Prostate gland (tissue), 2 donors: ENCODE measurements around the gene ENTPD7. TPM values are rescaled to one million over a fixed set of nuclear protein-coding genes. Genes with fewer than 3 reads are reported as not detected.
A peak's percentile ranks its signal among the peaks of the same experiment; 100 is the strongest.

Experiments used
- DNase-seq: peaks from one replicate; pipeline ENCODE4 v3.0.0-alpha.2; 2019; ENCODE audit warnings: low spot score
- H3K27ac ChIP-seq, 2 donors: fragments of 200-600 bp; sonication (generic); 2 replicates each; pipeline ENCODE4 v1.5.1; 2017 to 2019
- H3K27me3 ChIP-seq: fragments of 200-600 bp; sonication (generic); replicated peaks from 2 replicates; pipeline ENCODE4 v1.5.1; 2019; ENCODE audit not compliant: insufficient read depth
- H3K36me3 ChIP-seq, 2 donors: fragments of 200-600 bp; sonication (generic); 1 replicate in 1 of 2; 2 replicates in 1 of 2; pipeline versions ENCODE4 v1.5.1 to v1.8.1; 2017 to 2019
- H3K4me1 ChIP-seq: fragments of 200-600 bp; sonication (generic); replicated peaks from 2 replicates; pipeline ENCODE4 v1.5.1; 2019
- H3K4me3 ChIP-seq, 2 donors: fragments of 200-600 bp; sonication (generic); 2 replicates each; pipeline ENCODE4 v1.5.1; 2017 to 2019
- H3K9me3 ChIP-seq: fragments of 200-600 bp; sonication (generic); 2 replicates; pipeline ENCODE4 v1.5.1; 2017
- POLR2A ChIP-seq: fragments of 450-650 bp; IDR thresholded peaks from one replicate; pipeline ENCODE4 v1.6.1; 2016; ENCODE audit warnings: antibody characterized with exemption, mild to moderate bottlenecking
- POLR2AphosphoS5 ChIP-seq: sonication (generic); formaldehyde crosslinking; IDR thresholded peaks from one replicate; pipeline ENCODE4 v1.6.1; 2017; ENCODE audit warnings: antibody characterized with exemption
- WGBS: methylation state at CpG from one replicate; pipeline ENCODE4 v1.1.5; 2018; 5-methylcytosine and 5-hydroxymethylcytosine counted together
- intact Hi-C: fragments of 100-400 bp; cut with DNase I; formaldehyde crosslinking; loops from one replicate; pipeline ENCODE4 v1.14.2; 2022
- total RNA-seq, 2 donors: library from RNA; depleted of rRNA; stranded (reverse); fragments of >200 nt; gene quantifications; one replicate each; pipeline ENCODE4 v1.1.0, GENCODE V29; 2016
- TF ChIP-seq, protein P1 (sequence below), 4 experiments: fragments of 200-600 bp in 2 of 4; fragments of 450-650 bp in 2 of 4; sonication (generic) in 2 of 4; IDR thresholded peaks; 1 replicate in 3 of 4; 2 replicates in 1 of 4; pipeline ENCODE4 v1.5.1; 2016 to 2019; ENCODE audit warnings: antibody characterized with exemption in 4 of 4, mild to moderate bottlenecking in 2 of 4, moderate library complexity in 2 of 4

ENTPD7 gene
- total RNA-seq, 2 donors from 2014 or later, result 8.1 to 17.4 TPM

DNA sequence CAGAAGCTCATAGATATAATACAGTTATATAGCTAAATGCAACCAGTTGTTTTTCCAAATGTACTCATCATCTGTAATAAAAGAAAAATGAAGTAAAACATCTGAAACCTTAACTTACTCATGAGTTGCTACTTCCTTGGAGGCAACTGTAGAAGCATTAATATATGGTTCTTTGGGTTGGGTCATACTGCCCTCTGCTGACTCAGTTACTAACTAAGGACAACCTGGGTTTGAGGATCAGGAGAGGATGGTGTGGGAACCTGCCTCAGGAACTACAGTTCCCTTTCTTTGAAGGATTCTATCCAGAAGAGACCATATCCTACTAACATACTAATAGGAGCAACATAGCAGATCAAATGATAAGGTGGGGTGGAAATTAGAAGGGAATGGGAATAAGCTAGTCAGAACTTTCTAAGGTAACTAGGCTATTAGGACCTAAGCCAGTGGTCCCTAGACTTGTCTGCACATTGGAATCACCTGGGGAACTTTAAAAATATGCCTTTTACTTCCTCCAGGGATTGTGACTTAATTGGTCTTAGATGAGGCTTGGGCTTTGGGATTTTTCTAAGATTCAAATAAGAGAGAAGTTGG is 51.9 kb downstream of the ENTPD7 start:
- DNase-seq, result peak; percentile 51
- H3K36me3 ChIP-seq, result no peaks in the 10 kb centered on the region

GRCh38 chr10:99714446-99714845 is 55.1 kb downstream of the ENTPD7 start:
- WGBS, result 91% methylated on average over 5 of the region's 5 CpGs
- Histone ChIP-seq H3K9me3 (no peaks in the 10 kb centered on the region), H3K27ac (no peak overlapping the region), H3K4me3 (no peak overlapping the region), H3K27me3 (no peaks in the 10 kb centered on the region), H3K4me1 (no peaks in the 10 kb centered on the region), H3K36me3 (peaks cover 0 to 5% of the 10 kb centered on the region in 2 donors)
- TF ChIP-seq POLR2A (no peak), POLR2AphosphoS5 (no peak)
- intact Hi-C loops, result loop anchor here (5.0 kb wide), 1 partner anchor 277 kb away; no protein-coding TSS in a partner anchor
- no peak for DNase-seq

More for the DNA sequence above, 51.9 kb downstream of the ENTPD7 start:
- Histone ChIP-seq H3K4me1 (no peaks in the 10 kb centered on the region), H3K27ac (no peak overlapping the region), H3K4me3 (no peak overlapping the region), H3K27me3 (no peaks in the 10 kb centered on the region), H3K9me3 (no peaks in the 10 kb centered on the region)
- TF ChIP-seq, protein P1, sequence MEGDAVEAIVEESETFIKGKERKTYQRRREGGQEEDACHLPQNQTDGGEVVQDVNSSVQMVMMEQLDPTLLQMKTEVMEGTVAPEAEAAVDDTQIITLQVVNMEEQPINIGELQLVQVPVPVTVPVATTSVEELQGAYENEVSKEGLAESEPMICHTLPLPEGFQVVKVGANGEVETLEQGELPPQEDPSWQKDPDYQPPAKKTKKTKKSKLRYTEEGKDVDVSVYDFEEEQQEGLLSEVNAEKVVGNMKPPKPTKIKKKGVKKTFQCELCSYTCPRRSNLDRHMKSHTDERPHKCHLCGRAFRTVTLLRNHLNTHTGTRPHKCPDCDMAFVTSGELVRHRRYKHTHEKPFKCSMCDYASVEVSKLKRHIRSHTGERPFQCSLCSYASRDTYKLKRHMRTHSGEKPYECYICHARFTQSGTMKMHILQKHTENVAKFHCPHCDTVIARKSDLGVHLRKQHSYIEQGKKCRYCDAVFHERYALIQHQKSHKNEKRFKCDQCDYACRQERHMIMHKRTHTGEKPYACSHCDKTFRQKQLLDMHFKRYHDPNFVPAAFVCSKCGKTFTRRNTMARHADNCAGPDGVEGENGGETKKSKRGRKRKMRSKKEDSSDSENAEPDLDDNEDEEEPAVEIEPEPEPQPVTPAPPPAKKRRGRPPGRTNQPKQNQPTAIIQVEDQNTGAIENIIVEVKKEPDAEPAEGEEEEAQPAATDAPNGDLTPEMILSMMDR (IDR thresholded peaks at IDR 0.05), result peak in 3 of 4 experiments; percentile 43 to 62 (median 54)
- TF ChIP-seq POLR2A, result no peak
- peak; percentile 44 for TF ChIP-seq POLR2AphosphoS5
- intact Hi-C loops, result loop anchor here (5.0 kb wide), 1 partner anchor 274 kb away; no protein-coding TSS in a partner anchor

DNA sequence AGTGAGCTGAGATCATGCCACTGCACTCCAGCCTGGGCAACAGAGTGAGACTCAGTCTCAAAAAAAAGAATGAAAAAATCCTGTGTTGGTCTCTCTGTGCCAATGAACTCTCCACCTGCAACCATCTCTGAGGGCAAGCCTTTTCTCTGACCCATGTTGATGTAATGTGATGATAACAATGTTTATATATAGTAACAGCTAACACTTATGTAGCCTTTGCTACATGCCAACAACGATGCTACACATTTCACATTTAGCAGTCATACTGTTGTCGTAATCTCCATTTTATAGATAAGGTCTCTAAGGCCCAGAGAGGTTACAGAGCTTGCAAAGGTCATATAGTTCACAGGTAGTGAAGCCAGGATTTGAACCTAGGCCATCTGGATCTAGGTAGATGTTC is 61.1 kb downstream of the ENTPD7 start:
- Histone ChIP-seq H3K27me3 (no peaks in the 10 kb centered on the region), H3K36me3 (peaks cover 0 to 5% of the 10 kb centered on the region in 2 donors), H3K4me3 (no peak overlapping the region), H3K9me3 (no peaks in the 10 kb centered on the region), H3K27ac (no peak overlapping the region), H3K4me1 (no peaks in the 10 kb centered on the region)
- 87% methylated on average over 2 of the region's 2 CpGs for WGBS
- TF ChIP-seq POLR2A, result no peak
- no peak for TF ChIP-seq POLR2AphosphoS5
- TF ChIP-seq, protein P1 (IDR thresholded peaks at IDR 0.05), result no peak
- no peak for DNase-seq
- intact Hi-C loops, result no loop called here

- Histone ChIP-seq H3K4me3 (no peak overlapping the region), H3K4me1 (no peaks in the 10 kb centered on the region), H3K27me3 (no peaks in the 10 kb centered on the region), H3K9me3 (no peaks in the 10 kb centered on the region), H3K36me3 (no peaks in the 10 kb centered on the region), H3K27ac (no peak overlapping the region)
- 100% methylated on average over 1 of the region's 1 CpG for WGBS
- TF ChIP-seq, protein P1 (IDR thresholded peaks at IDR 0.05), result no peak
- TF ChIP-seq POLR2AphosphoS5 (no peak), POLR2A (no peak)
- intact Hi-C loops, result loop anchor here (10.0 kb wide), 1 partner anchor 55 kb away; the partner anchor contains the start of gene ABCC2
- DNase-seq, result no peak
Observed at GRCh38 chr10:99730026-99730425, 70.7 kb downstream of the ENTPD7 start.

DNA sequence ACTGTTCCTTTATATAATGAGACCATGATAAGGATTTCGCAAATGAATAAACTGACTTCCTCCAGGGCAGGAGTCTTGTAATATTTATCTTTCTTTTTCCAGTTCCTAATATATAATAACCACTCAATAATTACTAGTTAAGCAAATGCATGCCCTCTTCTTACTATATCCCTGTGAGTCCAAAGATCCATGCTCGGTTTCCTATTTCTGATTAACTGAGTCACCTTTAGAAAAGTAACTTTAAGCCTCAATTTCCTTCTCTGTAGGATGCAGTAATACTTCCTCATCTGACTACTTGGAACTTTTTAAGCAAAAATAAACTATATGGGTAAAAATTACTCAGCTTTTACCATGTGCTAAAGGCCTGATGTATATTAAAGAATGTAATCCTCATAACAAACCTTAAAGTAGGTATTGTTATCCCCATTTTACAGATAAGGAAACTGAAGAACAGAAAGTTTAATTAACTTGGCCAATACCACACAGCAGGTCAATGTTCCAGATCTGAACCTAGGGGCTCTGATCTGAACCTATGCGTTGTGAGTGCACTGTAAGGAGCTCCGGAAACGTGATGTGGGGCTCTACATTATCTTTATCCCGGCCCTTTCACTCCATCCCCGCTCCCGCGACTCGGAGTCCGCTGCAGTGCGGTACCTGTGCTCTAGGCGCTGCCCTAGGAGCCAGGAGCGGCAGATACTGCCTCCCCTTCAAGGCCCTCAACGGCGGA is 72.2 kb downstream of the ENTPD7 start:
- no peak for DNase-seq
- no peaks in the 10 kb centered on the region for H3K4me1 ChIP-seq
- no peaks in the 10 kb centered on the region for H3K27me3 ChIP-seq
- intact Hi-C loops, result loop anchor here (10.0 kb wide), 1 partner anchor 53 kb away; the partner anchor contains the start of gene ABCC2
- WGBS, result 7% methylated on average over 16 of the region's 16 CpGs
- no peaks in the 10 kb centered on the region for H3K36me3 ChIP-seq
- H3K4me3 ChIP-seq, result peak overlapping the region; percentile 75 to 89
- TF ChIP-seq POLR2A, result no peak
- TF ChIP-seq, protein P1 (IDR thresholded peaks at IDR 0.05), result no peak
- TF ChIP-seq POLR2AphosphoS5, result no peak
- no peaks in the 10 kb centered on the region for H3K9me3 ChIP-seq
- H3K27ac ChIP-seq, result peak overlapping the region; percentile 94 to 97
